ENCODE data around the gene KREMEN1.
"Not testable (repeated sequence)": the region's sequence is repeated elsewhere in the genome, so short reads cannot be mapped to it uniquely, and the experiment has no call there.

Gene KREMEN1, protein sequence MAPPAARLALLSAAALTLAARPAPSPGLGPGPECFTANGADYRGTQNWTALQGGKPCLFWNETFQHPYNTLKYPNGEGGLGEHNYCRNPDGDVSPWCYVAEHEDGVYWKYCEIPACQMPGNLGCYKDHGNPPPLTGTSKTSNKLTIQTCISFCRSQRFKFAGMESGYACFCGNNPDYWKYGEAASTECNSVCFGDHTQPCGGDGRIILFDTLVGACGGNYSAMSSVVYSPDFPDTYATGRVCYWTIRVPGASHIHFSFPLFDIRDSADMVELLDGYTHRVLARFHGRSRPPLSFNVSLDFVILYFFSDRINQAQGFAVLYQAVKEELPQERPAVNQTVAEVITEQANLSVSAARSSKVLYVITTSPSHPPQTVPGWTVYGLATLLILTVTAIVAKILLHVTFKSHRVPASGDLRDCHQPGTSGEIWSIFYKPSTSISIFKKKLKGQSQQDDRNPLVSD

DNA sequence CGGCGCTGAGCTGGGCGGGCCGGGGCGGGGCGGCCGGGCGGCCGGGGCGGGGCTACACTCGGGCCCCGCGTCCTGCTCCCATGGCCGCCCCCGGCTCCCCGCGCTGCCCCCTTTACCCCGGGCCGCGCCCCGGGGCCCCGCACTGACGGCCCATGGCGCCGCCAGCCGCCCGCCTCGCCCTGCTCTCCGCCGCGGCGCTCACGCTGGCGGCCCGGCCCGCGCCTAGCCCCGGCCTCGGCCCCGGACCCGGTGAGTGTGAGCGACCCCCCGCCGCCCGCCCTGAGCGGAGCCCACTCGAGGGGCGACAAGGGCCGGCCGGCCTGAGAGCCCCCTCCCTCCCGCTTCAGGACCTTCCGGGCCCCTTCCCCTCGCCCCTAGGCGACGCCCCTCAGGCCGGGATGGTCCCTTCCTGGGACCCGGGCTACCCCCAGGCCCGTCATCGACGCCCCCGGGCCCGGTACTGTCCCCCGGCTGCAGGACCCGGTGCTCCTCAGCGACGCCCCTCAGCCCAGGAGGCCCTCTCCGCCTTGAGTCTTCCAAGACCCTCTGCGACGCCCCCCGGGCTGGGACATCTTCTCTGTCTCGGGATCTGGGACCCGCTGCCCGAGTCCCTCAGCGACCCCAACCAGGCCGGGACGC is at the start of gene KREMEN1:
KREMEN1 (plus strand) TSS at position 57 of the 639 bp plus-strand sequence; CDS start at position 153, 96 bp downstream.
- DNase-seq, result peak; percentile 55 to 64
- TF ChIP-seq GATA1 (IDR thresholded peaks at IDR 0.05; ENCODE audit: low read depth, low read length), result no peak
- no peak for TF ChIP-seq POLR2A (IDR thresholded peaks at IDR 0.05; ENCODE audit: low read length)

DNA sequence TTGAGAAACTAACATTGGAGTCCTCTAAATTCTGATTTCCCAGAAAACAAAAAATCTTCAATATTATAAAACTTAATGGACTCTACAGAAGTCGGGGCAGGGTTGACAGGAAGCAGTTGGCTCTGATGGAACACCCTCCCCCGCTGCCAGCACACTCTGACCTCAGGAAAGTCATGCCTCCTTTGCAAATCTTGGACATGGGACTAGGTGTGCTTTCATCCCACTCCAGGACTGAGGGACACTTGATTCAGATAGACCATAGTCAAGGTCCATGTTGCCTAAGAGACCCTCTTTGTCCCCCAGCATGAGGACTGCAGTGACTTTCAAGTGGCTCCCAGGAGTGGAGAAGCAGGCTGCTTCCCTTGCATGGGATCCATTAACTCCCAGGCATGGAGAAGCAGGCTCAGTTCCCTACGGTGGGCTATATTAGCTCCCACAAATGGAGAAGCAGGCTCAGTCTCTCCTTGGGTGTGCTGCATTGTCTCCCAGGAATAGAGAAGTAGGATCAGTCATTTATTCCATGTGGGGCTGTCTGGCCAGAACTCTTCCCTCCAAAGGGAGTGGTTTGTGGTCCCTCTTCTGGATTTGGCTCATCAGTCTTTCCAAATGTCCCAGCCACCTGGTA is 49.6 kb upstream of the KREMEN1 start:
- TF ChIP-seq POLR2A (IDR thresholded peaks at IDR 0.05; ENCODE audit: low read length), result no peak
- no peak for TF ChIP-seq GATA1 (IDR thresholded peaks at IDR 0.05; ENCODE audit: low read depth, low read length)
- DNase-seq, result no peak

DNA sequence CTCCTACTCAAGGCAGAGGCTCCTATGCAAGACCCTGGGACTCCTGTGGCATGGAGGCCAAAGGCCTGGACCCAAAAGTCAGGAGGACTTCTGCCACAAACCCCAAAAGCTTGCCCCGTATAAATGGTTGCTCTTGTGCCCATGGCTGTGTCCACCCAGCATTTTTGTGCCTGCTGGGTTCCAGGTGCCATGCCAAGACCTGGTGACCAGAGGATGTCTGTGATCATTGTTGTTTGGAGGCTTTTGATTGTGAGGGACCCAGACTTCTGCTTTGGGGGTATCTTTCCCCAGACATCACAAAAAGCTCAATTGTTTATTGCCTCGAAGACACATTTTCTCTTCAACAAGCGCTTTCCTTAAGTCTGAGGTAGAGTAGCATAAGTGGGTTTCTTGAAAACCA is 46.3 kb upstream of the KREMEN1 start:
- DNase-seq, result no peak
- TF ChIP-seq POLR2A (IDR thresholded peaks at IDR 0.05; ENCODE audit: low read length), result no peak
- TF ChIP-seq GATA1 (IDR thresholded peaks at IDR 0.05; ENCODE audit: low read depth, low read length), result no peak

DNA sequence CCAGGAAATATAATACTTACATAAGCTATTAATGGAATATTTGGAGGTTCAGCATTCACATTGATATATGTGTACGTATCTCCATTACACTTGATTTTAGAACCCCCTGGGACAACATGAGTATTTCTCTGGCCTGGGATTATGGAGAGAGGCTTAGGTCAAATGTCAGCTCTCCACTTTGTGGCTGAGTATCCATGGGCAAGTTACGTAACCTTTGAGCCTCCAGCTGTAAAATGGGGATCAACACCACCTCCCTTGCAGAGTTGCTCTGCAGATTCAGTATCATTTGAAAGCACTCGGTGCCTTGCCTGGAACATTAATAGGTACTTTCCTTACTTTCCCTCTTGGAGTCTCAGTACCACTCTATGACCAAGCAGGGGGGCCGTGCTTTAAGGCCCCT is 44.4 kb upstream of the KREMEN1 start:
- DNase-seq, result no peak
- TF ChIP-seq POLR2A (IDR thresholded peaks at IDR 0.05; ENCODE audit: low read length) (no peak), GATA1 (IDR thresholded peaks at IDR 0.05; ENCODE audit: low read depth, low read length) (no peak)

DNA sequence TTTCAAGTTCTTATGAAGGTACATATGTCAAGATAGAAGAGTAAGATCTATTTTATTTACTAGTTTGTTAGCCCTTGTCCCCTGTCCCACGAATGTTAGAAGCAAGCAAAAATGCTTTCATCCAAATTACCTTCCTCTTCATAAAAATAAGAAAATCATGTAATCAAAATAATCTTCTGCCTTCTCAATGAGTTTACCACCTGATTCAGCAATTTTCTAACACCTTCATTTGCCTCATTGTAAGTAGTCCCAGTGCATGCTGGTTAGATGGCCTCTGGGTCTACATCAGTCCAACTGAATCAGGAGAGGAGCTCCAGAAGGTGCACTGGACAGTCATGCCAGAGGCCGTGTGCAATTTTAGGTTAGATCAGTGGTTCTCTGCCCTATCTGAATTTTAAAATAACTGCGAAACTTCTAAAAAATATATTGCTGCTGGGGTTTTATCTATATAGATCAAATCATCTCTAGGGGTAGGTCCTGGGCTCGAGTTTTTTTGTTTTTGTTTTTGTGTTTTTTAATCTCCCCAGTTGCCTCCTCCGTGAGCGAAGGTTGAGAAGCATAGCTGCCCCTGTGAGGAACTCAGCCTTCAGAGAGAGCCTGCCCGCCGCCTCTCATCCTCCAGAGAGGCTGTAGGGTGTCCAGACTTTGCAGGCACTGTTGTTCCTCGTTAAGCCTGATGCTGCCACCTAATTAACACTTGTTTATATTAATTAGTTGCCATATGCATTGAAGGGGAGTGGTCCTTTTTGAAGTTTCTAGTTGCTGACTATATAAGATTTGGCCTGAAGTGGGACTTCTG is 43.4 kb upstream of the KREMEN1 start:
- DNase-seq, result no peak
- TF ChIP-seq GATA1 (IDR thresholded peaks at IDR 0.05; ENCODE audit: low read depth, low read length) (no peak), POLR2A (IDR thresholded peaks at IDR 0.05; ENCODE audit: low read length) (no peak)

DNA sequence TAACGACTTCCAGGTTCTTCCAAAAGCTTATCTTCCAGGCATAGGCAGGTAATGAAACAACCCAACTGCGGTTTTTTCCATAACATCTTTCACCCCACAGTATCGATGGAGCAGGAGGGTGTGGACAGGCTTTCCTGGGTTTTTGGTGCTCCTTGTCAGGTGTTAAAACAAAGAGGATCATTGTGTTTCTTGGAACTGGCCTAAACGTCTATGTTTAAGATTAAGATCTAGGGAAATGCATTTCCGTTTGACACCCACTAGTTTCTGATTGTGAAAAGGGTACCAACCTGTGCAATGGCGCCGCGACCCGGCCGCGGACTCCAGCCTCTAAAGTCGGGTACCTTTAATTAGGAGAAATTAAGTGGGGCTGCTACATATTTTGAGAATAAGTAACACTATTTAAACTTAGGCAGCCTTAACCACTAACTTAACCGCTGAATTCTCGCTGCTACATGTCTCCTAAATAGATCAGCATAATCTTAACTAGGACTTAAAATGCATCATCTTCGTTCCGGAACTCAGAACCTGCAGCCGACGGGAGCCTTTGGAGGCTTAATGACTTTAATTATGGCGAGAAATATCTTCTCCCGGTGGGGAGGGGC is 42.7 kb upstream of the KREMEN1 start:
- no peak for TF ChIP-seq POLR2A (IDR thresholded peaks at IDR 0.05; ENCODE audit: low read length)
- no peak for TF ChIP-seq GATA1 (IDR thresholded peaks at IDR 0.05; ENCODE audit: low read depth, low read length)
- DNase-seq, result peak in 1 of 2 experiments; percentile 31

DNA sequence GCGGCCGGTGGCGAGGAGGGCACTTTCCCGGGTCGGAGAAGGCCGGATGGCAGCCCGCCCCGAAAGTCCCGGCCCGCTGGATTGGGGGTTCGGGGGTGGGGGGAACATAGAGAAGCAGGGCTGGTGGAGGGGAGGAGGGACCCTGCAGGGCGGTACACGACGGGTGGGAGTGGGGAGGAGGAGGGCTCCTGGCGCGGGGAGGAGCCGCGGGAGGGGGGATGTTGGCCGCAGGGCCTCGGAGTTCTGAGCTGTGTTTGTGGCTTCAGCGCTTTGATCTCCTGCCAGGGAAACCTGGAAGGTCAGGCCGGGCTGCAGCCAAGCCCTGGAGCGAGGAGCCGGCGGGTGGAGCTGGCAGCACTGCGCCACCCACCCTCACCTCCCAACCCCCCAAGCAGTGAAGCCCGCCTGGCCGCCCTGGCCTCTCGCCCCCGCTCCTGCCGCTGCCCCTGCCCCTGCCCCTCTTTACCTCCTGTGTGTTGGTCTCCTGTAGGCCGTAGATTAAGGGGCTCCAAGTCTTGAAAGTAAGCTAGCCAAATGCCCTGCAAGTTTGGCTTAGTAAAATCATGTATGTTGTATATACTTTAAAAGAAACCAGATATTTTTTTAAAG is 42.1 kb upstream of the KREMEN1 start:
- TF ChIP-seq GATA1 (IDR thresholded peaks at IDR 0.05; ENCODE audit: low read depth, low read length) (no peak), POLR2A (IDR thresholded peaks at IDR 0.05; ENCODE audit: low read length) (no peak)
- peak; percentile 37 to 38 for DNase-seq

DNA sequence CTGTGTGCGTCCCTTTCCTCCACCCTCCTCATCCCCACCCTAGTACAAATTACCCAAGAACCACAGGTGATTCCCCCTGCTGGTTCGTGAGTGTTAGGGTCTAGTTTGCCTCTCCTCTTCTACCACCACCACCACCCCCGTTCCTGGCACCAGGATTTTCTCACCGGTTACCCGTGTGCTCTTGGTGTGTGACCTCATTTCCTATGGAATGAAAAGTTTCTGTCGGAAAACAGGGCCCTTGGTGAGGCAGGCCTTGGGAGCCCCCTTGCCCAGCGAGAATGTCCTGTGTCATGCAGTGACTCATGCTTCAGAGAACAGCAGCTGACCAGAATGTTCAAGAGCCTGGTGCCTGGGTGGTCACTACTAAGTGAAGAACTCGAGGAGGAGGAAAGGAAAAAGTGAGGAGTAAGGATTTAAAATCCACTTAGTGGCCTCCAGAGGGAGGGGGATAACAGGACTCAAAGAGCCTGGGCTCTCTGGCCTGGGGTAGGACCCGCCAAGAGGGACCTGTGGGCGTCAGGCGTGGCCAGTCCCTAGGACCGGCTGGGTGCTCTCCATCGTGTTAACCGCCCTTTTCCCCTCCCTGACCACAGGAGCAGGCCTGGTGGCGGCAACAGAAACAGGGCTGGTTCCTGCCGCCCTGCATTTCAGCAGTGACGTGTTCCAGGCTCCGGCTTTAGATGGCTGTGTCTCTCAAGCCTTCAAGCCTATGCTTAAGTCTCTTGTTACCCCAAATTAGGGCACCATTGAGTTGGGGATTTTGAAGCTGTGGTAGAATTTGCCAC is 41.4 kb upstream of the KREMEN1 start:
- peak; percentile 28 to 36 for DNase-seq
- TF ChIP-seq GATA1 (IDR thresholded peaks at IDR 0.05; ENCODE audit: low read depth, low read length) (no peak), POLR2A (IDR thresholded peaks at IDR 0.05; ENCODE audit: low read length) (no peak)

DNA sequence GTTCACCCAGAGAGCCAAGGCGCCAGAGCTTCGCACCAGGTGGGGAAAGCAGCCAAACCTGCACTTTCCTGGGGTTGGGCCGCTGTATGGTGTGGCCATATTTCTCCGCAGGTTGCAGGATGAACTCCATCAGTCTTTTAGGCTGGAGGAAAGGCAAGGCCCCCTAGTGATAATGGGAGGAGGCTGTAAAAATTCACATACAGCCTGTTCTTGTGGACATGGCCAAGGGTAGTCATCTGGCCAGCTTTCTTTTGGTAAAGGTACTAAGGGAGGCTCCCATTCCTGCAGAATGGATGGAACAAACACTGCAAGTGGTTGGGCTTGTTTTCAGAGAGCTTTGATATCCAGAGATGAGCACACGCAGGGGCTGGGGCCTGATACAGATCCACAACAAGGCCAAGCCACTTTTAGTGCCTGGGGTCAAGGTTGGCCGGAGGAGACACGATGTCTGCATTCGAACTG is 40.8 kb upstream of the KREMEN1 start:
- TF ChIP-seq GATA1 (IDR thresholded peaks at IDR 0.05; ENCODE audit: low read depth, low read length), result no peak
- TF ChIP-seq POLR2A (IDR thresholded peaks at IDR 0.05; ENCODE audit: low read length), result no peak
- no peak for DNase-seq

DNA sequence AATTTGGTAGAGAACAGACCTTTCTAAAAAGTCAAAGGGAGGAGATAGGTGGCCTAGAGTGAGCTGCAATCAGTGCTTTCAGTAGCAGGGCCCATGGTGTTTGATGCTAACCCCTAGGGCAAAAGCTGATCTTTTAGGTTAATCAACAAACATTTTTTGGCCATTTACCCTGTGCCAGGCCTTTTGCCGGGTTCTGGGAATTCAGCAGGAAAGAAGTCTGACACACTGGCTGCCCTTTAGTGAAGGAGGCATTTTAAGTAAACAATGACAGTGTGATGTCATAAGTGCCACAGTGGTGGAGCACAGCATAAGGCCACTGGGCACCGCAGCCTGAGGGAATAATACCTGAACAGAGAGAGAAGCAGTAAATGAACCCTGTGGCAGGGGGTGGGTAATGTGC is 40.3 kb upstream of the KREMEN1 start:
- TF ChIP-seq GATA1 (IDR thresholded peaks at IDR 0.05; ENCODE audit: low read depth, low read length) (no peak), POLR2A (IDR thresholded peaks at IDR 0.05; ENCODE audit: low read length) (no peak)
- DNase-seq, result no peak

DNA sequence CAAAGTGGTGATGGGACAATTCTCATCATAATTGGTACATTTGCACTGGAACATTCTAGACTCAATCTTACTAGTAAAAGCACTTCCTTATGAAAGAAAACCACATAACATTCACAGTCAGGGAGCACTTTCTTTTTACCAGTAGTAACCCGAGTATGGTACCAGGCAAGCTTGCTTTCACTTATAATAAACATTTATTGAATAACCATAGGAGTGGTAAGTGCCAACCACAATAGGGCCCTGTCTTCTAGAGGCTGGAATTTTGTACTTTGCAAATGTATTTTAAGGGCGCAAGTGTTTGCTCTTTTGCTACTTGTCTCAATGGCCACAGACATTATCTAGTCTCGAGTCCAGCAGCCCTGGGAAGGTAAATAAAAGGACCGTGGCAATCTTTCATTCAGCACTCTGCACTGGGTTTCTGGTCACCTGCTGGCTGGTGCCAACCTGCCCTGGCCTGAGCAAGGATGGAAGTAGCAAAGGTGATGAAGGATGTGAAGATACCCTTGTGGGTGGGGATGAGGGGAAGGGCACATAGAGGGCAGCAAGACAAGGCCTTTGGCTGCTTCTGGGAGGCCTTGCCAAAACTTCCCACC is 35.4 kb upstream of the KREMEN1 start:
- no peak for DNase-seq
- no peak for TF ChIP-seq GATA1 (IDR thresholded peaks at IDR 0.05; ENCODE audit: low read depth, low read length)

DNA sequence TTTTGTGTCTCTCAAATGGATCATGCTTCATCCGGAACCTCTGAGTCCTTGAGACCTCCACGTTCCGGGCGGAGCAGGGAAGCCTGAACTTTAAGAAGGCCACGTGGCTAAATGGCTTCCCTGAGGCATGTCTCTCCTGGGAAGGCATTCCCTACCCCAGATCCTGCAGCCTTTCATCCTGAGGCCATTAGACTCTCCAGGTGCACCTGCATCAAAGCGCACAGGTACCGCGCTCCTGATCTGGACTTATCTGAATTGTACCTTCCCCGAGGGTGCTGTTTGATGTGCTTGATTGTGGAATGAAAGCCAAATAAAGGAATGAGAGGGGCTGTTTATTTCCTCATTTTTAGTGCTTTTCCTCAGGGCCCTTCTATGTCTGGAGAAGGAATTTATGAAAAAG is 33.7 kb upstream of the KREMEN1 start:
- DNase-seq, result no peak
- no peak for TF ChIP-seq GATA1 (IDR thresholded peaks at IDR 0.05; ENCODE audit: low read depth, low read length)
- TF ChIP-seq POLR2A (IDR thresholded peaks at IDR 0.05; ENCODE audit: low read length), result no peak

DNA sequence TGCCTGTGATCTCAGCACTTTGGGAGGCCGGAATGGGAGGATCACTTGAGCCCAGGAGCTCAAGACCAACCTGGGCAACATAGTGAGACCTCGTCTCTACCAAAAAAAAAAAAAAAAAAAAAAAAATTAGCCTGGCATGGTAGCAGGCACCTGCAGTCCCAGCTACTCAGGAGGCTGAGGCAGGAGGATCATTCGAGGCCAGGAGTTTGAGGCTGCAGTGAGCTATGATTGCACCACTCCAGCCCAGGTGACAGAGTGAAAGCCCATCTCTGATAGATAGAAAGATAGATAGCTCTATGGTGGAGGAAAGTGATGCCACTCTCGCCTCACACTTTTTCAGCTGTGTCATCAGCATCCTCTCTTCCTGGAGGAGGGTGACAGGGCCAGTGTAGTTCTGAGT is 33.2 kb upstream of the KREMEN1 start:
- not testable (repeated sequence) for DNase-seq

Data from erythroblast (primary cell).